GM23248 (cell line): ENCODE measurements around the gene RGS19.

Experiments used
- EZH2 ChIP-seq: fragments of 200-600 bp; sonication (generic); IDR thresholded peaks from 2 replicates; pipeline ENCODE4 v1.6.1; 2018; ENCODE audit warnings: antibody characterized with exemption, mild to moderate bottlenecking; ENCODE audit not compliant: insufficient read depth, poor library complexity, severe bottlenecking
- EZH2phosphoT487 ChIP-seq: fragments of 200-600 bp; sonication (generic); IDR thresholded peaks from 2 replicates; pipeline ENCODE4 v1.6.1; 2018; ENCODE audit warnings: antibody characterized with exemption, moderate library complexity, mild to moderate bottlenecking, low read depth; ENCODE audit not compliant: insufficient read depth

DNA sequence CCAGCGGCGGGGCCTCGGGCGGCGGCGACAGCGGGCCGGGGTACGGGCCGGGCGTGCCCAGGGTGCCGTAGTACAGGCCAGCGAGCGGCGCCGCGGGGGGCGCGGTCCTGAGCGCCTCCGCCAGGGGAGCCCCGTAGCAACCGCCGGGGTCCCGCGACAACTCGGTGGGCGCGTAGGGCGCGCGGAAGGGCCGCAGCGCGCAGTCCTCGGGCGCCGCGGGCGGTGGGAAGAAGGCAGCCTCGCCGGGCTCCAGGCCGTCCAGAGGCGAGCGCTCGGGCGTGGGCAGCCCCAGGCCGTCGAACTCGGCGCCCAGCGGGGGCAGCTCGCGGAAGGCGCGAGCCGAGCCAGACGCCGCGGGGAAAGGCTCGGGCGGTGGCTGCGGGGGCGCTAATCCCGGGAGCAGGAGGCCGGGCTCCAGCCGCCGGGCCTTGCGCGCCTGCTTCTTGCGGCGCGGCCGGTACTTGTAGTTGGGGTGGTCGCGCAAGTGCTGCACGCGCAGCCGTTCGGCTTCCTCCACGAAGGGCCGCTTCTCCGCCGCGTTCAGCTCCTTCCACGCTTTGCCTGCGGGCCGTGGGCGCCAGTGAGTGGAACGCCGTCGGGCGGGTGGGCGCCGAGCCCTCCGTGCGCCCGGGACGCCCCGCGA is 30.8 kb downstream of the RGS19 start:
- no peak for TF ChIP-seq EZH2
- TF ChIP-seq EZH2phosphoT487: no peak
